HG03280 (cell line): Measurements from ENCODE around the gene CSTF2.

ENCODE experiments used
- ATAC-seq: cut with Tn5 transposase; IDR thresholded peaks from one replicate; pipeline ENCODE4 v1.9.1; 2021; ENCODE audit warnings: mild to moderate bottlenecking, moderate library complexity; ENCODE audit not compliant: unreplicated experiment

The CSTF2 gene

DNA sequence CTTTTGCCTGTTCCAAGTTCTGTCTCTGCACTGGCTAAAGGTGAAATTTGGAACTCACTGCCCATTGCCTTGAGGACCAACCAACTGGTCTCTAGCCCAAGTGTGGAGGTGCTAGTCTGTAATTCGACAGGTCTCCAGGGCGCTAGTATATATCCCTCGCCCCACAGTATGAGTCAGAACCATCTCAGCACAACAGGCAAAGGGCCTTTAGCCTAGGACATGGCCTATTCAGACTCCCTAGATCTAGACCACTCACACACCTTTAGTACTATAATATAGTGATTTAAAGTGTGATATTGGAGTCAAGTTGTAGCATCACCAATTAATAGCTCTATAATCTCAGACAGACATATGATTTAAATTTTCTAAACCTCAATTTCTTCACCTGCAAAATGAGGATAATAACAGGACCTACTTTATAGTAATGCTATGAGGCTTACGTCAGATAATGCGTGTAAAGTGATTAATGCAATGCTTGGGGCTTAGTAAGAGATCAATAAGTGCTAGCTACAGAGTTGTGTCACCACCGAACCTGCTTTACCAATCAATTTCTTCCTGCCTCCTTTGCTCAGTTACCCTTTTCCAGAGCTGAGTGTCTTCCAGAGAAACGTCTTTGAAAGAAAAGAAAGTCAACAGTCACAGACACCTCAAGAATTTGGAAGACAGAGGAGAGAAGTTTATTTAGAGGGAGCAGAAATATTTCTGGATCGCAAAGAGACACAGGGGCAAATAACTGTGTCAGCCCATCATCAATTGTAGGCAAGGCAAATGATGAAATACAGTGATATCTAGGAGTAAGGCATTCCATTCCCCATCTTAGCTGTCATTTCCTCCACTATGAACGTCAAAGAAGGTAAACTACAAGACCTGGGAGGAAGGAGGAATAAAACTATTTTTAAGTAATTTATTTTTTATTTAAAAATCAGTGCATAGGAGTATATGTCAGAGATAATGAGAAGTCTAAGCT lies 51.7 kb downstream of the CSTF2 start:
- no peak for ATAC-seq

DNA sequence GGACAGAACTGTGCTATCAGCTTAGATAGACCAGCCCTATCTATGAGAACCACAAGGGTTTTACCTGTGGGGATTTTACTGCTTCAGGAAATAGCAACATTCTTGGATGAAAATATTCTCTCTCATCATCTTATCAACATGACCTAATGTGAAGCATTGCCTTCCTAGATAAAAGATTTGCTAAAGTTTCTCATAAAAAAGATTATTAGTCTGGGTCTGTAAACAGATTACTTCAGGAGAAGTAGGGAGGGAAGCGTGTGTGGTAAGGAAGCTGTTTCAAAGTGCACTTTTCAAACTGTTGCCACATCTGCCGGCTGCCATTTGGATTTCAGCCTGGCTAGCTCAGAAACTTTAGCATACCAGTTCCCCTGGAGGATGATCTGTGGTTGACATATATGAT lies 54.1 kb downstream of the CSTF2 start, which contains the start of gene NOX1:
TSS of gene NOX1 (minus strand) at position 35 of the 400 bp plus-strand sequence. CDS start 220 bp downstream, outside the sequence.
- no peak for ATAC-seq

DNA sequence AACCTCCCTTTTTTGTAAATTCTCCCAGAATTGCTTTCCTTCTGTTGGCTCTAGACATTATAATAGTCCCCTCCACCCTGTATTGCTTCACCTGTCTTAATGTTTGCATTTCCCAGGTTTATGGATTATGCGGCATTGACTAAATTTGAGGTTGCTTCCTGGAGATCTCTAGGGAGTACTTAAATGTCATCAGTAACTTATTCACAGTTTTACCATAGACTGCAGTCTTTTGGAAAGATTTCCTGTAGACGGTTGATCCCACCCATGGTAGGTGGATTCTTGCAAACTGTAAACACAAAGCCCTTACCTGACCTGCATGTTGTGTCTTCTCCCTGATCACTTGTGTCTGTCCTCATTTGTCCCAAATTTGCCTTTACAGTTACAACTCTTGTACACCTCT lies 60.2 kb downstream of the CSTF2 start:
- ATAC-seq: no peak

DNA sequence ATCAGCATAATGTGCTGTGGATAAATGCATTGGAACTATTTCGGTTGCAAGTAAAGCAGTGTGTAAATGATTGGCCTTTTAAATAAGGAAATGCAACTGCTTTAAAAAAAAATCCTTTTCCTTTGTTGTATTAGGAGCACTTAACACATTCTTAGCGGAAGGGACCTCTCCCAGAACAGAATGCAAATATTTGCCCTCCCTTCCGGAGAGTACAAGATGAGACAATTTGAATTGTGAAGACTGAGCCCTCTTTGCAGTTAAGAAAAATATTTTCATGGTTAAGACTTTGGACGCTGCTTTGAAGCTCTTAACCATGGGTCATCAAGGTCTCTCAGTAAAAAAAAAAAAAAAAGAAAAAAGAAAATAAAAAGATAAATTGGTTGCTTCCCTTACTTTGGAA lies 63.5 kb downstream of the CSTF2 start:
- no peak for ATAC-seq
